Prostate gland (tissue), 2 donors: ENCODE results near the gene EFR3B.

Source experiments
- POLR2A ChIP-seq: fragments of 450-650 bp; IDR thresholded peaks from one replicate; pipeline ENCODE4 v1.6.1; 2016; ENCODE audit warnings: antibody characterized with exemption, mild to moderate bottlenecking
- TF ChIP-seq, protein P1 (sequence below), 4 experiments: fragments of 200-600 bp in 2 of 4; fragments of 450-650 bp in 2 of 4; sonication (generic) in 2 of 4; IDR thresholded peaks; 1 replicate in 3 of 4; 2 replicates in 1 of 4; pipeline ENCODE4 v1.5.1; 2016 to 2019; ENCODE audit warnings: antibody characterized with exemption in 4 of 4, mild to moderate bottlenecking in 2 of 4, moderate library complexity in 2 of 4

DNA sequence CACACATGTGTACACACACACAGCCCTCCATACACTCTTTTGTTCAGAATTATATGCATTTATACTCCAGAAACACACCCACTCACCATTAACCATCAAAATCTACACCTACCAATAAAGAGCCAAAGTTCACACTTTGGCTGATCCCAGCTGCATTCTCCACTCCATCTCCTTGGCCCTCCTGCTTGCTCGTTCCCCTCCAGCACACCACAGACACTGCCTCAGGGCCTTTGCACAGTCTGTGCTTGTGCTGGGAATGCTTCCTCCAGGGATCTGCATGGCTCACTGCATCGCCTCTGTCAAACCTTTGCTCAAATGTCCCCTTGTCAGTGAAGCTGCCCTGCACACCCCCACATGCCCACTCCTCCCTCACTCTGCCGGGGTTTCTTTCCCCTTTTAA is 80.5 kb downstream of the EFR3B start:
- TF ChIP-seq, protein P1, sequence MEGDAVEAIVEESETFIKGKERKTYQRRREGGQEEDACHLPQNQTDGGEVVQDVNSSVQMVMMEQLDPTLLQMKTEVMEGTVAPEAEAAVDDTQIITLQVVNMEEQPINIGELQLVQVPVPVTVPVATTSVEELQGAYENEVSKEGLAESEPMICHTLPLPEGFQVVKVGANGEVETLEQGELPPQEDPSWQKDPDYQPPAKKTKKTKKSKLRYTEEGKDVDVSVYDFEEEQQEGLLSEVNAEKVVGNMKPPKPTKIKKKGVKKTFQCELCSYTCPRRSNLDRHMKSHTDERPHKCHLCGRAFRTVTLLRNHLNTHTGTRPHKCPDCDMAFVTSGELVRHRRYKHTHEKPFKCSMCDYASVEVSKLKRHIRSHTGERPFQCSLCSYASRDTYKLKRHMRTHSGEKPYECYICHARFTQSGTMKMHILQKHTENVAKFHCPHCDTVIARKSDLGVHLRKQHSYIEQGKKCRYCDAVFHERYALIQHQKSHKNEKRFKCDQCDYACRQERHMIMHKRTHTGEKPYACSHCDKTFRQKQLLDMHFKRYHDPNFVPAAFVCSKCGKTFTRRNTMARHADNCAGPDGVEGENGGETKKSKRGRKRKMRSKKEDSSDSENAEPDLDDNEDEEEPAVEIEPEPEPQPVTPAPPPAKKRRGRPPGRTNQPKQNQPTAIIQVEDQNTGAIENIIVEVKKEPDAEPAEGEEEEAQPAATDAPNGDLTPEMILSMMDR (IDR thresholded peaks at IDR 0.05) = no peak
- TF ChIP-seq POLR2A = no peak
